ENCODE data around the gene ERMN.

DNA sequence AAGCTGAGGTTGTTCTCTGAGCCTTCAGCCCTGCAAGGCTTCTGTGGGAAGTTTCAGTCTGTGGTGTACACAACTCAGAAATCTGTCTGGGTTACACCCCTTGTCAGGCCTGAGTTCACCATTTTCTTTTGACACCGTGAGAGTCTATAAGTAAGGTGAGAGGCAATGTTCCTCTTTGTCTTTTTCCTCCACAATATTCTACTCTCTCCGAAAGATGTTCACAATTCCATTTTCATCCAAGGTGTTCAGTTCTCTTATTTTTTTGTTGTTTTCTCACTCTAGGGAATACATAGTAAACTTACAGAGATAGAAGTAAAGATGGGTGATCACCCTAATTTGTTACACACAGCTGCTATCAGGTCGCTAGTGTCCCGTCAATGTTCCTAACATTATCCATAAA lies 3.2 kb downstream of the ERMN start:
- TF ChIP-seq ZFP30 (CRISPR knock-in tag; IDR thresholded peaks at IDR 0.05) (no peak), BACH2 (CRISPR knock-in tag; IDR thresholded peaks at IDR 0.05; ENCODE audit: borderline replicate concordance) (no peak), ZFP3 (CRISPR knock-in tag; IDR thresholded peaks at IDR 0.05) (no peak)
- TF ChIP-seq, protein P1, sequence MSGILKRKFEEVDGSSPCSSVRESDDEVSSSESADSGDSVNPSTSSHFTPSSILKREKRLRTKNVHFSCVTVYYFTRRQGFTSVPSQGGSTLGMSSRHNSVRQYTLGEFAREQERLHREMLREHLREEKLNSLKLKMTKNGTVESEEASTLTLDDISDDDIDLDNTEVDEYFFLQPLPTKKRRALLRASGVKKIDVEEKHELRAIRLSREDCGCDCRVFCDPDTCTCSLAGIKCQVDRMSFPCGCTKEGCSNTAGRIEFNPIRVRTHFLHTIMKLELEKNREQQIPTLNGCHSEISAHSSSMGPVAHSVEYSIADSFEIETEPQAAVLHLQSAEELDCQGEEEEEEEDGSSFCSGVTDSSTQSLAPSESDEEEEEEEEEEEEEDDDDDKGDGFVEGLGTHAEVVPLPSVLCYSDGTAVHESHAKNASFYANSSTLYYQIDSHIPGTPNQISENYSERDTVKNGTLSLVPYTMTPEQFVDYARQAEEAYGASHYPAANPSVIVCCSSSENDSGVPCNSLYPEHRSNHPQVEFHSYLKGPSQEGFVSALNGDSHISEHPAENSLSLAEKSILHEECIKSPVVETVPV (CRISPR knock-in tag; IDR thresholded peaks at IDR 0.05) = no peak
